Esophagus squamous epithelium (tissue), 5 donors: ENCODE data around the gene CAPN6. TPM values are rescaled to one million over a fixed set of nuclear protein-coding genes. Genes with fewer than 3 reads are reported as not detected.

Experiments
- DNase-seq: peaks from one replicate; lab custom pipeline; 2025; lab: John Stamatoyannopoulos, UW
- H3K27ac ChIP-seq, 4 donors: fragments of 200-600 bp; sonication (generic); one replicate each; pipeline ENCODE4 v1.5.1; 2016 to 2019; ENCODE audit warnings: mild to moderate bottlenecking in 1 of 4
- H3K27me3 ChIP-seq, 4 donors: fragments of 200-600 bp; sonication (generic); 1 replicate in 3 of 4; 2 replicates in 1 of 4; pipeline versions ENCODE4 v1.5.1 to v1.6.0; 2017 to 2021; ENCODE audit warnings: antibody characterized with exemption in 1 of 4
- H3K36me3 ChIP-seq, 3 donors: fragments of 200-600 bp; sonication (generic); one replicate each; pipeline ENCODE4 v1.5.1; 2016 to 2019
- H3K4me1 ChIP-seq, 3 donors: fragments of 200-600 bp; sonication (generic); one replicate each; pipeline ENCODE4 v1.5.1; 2017 to 2019
- H3K4me3 ChIP-seq, 4 donors: fragments of 200-600 bp; sonication (generic); 1 replicate in 3 of 4; 2 replicates in 1 of 4; pipeline ENCODE4 v1.5.1; 2016 to 2019; ENCODE audit warnings: mild to moderate bottlenecking in 2 of 4, moderate library complexity in 1 of 4
- H3K9me3 ChIP-seq, 3 donors: fragments of 200-600 bp; sonication (generic); one replicate each; pipeline ENCODE4 v1.5.1; 2016 to 2019
- POLR2A ChIP-seq, 4 donors: fragments of 450-650 bp; IDR thresholded peaks; one replicate each; pipeline ENCODE4 v1.6.1; 2017; ENCODE audit warnings: antibody characterized with exemption in 4 of 4, mild to moderate bottlenecking in 4 of 4, moderate library complexity in 3 of 4
- WGBS, 2 donors: methylation state at CpG; one replicate each; pipeline ENCODE4 v1.1.5; 2018; 5-methylcytosine and 5-hydroxymethylcytosine counted together
- intact Hi-C: fragments of 100-400 bp; cut with DNase I; formaldehyde crosslinking; loops from one replicate; pipeline ENCODE4 v1.15.0; 2022
- total RNA-seq, 4 donors: library from RNA; depleted of rRNA; stranded (reverse); fragments of >200 nt; gene quantifications; one replicate each; pipeline ENCODE4 v1.1.0, GENCODE V29; 2016
- TF ChIP-seq, protein P1 (sequence below), 6 experiments: fragments of 450-650 bp in 4 of 6; fragments of 200-600 bp in 2 of 6; sonication (generic) in 2 of 6; IDR thresholded peaks; one replicate each; pipeline ENCODE4 v1.5.1; 2016 to 2019; ENCODE audit warnings: antibody characterized with exemption in 6 of 6, mild to moderate bottlenecking in 4 of 6, moderate library complexity in 4 of 6
- donor health status: DM: yes; HTN: yes; CAD: no.

The CAPN6 gene
- total RNA-seq, 4 donors from 2014 or later, result 0.19 to 6.5 (median 3.3) TPM

DNA sequence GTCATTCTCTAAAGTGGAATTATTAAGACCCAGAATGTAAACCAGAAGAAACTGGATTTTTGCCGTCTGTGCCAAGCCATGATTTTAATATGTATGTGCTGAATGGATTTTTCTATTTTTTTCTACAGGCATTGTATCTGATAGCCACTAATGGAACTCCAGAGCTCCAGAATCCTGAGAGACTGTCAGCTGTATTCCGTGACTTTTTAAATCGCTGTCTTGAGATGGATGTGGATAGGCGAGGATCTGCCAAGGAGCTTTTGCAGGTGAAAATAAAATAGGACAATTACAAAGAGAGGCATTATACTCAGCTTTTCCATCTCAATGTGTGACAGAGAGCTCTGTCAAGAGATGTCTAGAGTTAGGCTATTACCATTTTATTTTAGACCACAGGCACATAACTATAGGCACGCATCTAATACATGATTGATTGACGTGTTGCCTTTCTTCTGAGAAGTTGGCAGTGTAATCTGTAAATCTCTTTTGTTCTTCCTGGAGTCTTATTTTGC lies 53.9 kb downstream of the CAPN6 start:
- Histone ChIP-seq H3K27me3 (no peaks in the 10 kb centered on the region), H3K36me3 (no peaks in the 10 kb centered on the region), H3K27ac (no peak overlapping the region), H3K4me1 (no peaks in the 10 kb centered on the region), H3K4me3 (no peak overlapping the region), H3K9me3 (no peaks in the 10 kb centered on the region)
- DNase-seq, result no peak
- TF ChIP-seq, protein P1, sequence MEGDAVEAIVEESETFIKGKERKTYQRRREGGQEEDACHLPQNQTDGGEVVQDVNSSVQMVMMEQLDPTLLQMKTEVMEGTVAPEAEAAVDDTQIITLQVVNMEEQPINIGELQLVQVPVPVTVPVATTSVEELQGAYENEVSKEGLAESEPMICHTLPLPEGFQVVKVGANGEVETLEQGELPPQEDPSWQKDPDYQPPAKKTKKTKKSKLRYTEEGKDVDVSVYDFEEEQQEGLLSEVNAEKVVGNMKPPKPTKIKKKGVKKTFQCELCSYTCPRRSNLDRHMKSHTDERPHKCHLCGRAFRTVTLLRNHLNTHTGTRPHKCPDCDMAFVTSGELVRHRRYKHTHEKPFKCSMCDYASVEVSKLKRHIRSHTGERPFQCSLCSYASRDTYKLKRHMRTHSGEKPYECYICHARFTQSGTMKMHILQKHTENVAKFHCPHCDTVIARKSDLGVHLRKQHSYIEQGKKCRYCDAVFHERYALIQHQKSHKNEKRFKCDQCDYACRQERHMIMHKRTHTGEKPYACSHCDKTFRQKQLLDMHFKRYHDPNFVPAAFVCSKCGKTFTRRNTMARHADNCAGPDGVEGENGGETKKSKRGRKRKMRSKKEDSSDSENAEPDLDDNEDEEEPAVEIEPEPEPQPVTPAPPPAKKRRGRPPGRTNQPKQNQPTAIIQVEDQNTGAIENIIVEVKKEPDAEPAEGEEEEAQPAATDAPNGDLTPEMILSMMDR (IDR thresholded peaks at IDR 0.05), result no peak
- no peak for TF ChIP-seq POLR2A (IDR thresholded peaks at IDR 0.05)
- intact Hi-C loops, result no loop called here
- 76 to 87% methylated on average over 4 to 6 of the region's 6 CpGs for WGBS, 2 donors

DNA sequence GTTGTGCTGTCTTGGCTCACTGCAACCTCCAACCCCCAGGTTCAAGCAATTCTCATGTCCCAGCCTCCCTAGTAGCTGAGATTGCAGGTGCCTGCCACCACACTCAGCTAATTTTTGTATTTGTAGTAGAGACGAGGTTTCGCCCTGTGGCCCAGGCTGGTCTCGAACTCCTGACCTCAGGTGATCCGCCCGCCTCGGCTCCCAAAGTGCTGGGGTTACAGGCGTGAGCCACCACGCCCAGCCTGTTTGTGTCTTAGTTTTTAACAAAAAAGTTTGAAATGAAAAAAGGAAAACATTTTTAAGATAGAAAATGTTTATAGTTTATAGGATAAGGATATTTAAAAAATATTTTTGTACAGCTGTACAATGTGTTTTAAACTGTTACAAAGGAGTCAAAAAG lies 62.4 kb downstream of the CAPN6 start:
- no peak overlapping the region for H3K27ac ChIP-seq
- H3K4me1 ChIP-seq, result no peaks in the 10 kb centered on the region
- TF ChIP-seq, protein P1 (IDR thresholded peaks at IDR 0.05), result no peak
- TF ChIP-seq POLR2A (IDR thresholded peaks at IDR 0.05), result no peak
- H3K9me3 ChIP-seq, result no peaks in the 10 kb centered on the region
- intact Hi-C loops, result no loop called here
- H3K27me3 ChIP-seq, result no peaks in the 10 kb centered on the region
- H3K36me3 ChIP-seq, result no peaks in the 10 kb centered on the region
- no peak overlapping the region for H3K4me3 ChIP-seq
- WGBS, 2 donors, result 86% methylated on average over 8 of the region's 8 CpGs; no CpG with 5 or more reads in 1 of the 2 donors
- no peak for DNase-seq

DNA sequence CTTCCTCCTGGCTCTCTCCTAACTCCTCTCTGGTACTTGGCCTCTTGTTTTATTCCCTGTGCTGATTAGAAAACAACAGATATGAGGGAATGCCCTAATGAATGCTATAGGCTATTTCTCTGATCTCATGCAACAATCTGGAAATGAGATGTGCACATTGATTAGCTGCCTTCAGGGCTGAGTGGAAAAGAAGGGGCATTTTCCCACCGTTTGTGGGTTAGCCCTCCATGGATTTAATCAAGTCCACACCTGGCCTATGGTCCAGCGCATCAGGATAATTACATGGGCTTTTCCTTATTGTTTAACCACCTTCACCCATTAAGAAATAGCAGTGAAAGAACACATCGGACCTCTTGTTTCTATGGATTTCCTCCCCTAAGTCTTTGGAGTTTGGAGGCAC lies 70.0 kb downstream of the CAPN6 start:
- no peak overlapping the region for H3K27ac ChIP-seq
- WGBS, 2 donors, result 63 to 100% methylated on average over 1 to 3 of the region's 3 CpGs
- H3K4me3 ChIP-seq, result no peak overlapping the region
- H3K9me3 ChIP-seq, result no peaks in the 10 kb centered on the region
- TF ChIP-seq, protein P1 (IDR thresholded peaks at IDR 0.05), result no peak
- TF ChIP-seq POLR2A (IDR thresholded peaks at IDR 0.05), result no peak
- peaks cover 0 to 3% (median 0%) of the 10 kb centered on the region in 4 donors for H3K27me3 ChIP-seq
- no peaks in the 10 kb centered on the region for H3K36me3 ChIP-seq
- DNase-seq, result no peak
- intact Hi-C loops, result no loop called here
- no peaks in the 10 kb centered on the region for H3K4me1 ChIP-seq

DNA sequence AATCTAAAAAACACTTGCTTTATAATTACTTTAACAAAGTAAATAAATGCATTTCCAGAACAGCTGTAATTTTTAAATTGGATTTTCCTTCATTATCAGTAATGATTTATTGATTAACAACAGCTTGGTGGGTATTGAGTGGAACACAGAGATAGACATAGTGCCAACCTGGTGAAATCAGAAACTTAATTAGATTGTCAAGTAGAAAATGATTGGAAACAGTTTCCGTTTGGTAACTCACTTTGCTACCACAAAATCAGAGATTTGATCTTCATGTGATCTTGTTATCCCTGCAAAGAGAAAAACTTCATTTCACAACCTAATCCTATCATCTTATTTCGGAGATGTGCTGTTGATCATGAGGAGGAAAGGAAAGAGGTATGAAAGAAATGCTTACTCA lies 70.8 kb downstream of the CAPN6 start:
- 50 to 72% methylated on average over 2 of the region's 2 CpGs for WGBS, 2 donors
- Histone ChIP-seq H3K36me3 (no peaks in the 10 kb centered on the region), H3K4me3 (no peak overlapping the region), H3K4me1 (no peaks in the 10 kb centered on the region), H3K27me3 (peaks cover 0 to 3% (median 0%) of the 10 kb centered on the region in 4 donors), H3K9me3 (no peaks in the 10 kb centered on the region), H3K27ac (no peak overlapping the region)
- DNase-seq, result no peak
- TF ChIP-seq POLR2A (IDR thresholded peaks at IDR 0.05), result no peak
- TF ChIP-seq, protein P1 (IDR thresholded peaks at IDR 0.05), result no peak
- intact Hi-C loops, result no loop called here

Other genes with a start within 250 kb of the CAPN6 start
- 1 to 10 TPM in 1 of 4 donors, under 1 TPM in 3; 0.09 to 2.1 (median 0.45) TPM for gene PAK3, start 174.3 kb downstream of the CAPN6 start, total RNA-seq
- under 1 TPM in 2 of 4 donors, not detected in 2; 0.04 to 0.26 TPM for gene DCX, start 141.7 kb upstream of the CAPN6 start, total RNA-seq
- gene SERTM2, start 241.2 kb upstream of the CAPN6 start, total RNA-seq, result not detected